Cardiac fibroblast (primary cell): ENCODE measurements around the gene HOXB1.

Experiments
- DNase-seq, 2 donors: peaks; one replicate each; pipeline versions ENCODE4 v3.0.0 to v3.0.0-alpha.2; 2010; ENCODE audit warnings: low read depth in 2 of 2
- H3K4me3 ChIP-seq, 2 donors: replicated peaks in 1 of 2; 1 replicate in 1 of 2; 2 replicates in 1 of 2; pipeline ENCODE4 v1.5.1; 2011; ENCODE audit warnings: low read depth in 2 of 2, low read length in 2 of 2, mild to moderate bottlenecking in 2 of 2, moderate library complexity in 1 of 2
- TF ChIP-seq, protein P1 (sequence below): IDR thresholded peaks from one replicate; pipeline ENCODE4 v1.5.1; 2011; ENCODE audit warnings: low read depth, mild to moderate bottlenecking, low read length, inconsistent platforms

HOXB1 gene

DNA sequence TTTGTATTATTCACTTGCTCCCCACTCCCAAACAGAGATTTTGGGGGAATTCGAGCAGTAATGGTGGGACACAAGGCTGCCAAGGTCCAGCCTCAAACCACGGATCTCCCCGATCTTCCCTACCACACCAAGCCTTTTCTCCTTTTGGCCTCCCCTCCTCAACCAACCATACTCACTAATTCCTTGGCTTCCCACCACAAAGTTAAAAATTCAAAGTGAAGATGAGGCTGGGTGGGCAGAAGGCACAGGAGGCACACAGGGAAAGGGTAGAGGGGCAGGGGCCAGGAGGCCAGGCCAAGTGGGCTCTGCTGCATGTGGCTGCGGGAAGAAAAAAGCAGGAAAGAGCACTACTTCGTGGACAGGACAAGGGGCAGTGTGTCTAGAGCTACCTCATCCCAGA, 32.1 kb upstream of the HOXB1 start:
- no peak overlapping the region for H3K4me3 ChIP-seq
- TF ChIP-seq, protein P1, sequence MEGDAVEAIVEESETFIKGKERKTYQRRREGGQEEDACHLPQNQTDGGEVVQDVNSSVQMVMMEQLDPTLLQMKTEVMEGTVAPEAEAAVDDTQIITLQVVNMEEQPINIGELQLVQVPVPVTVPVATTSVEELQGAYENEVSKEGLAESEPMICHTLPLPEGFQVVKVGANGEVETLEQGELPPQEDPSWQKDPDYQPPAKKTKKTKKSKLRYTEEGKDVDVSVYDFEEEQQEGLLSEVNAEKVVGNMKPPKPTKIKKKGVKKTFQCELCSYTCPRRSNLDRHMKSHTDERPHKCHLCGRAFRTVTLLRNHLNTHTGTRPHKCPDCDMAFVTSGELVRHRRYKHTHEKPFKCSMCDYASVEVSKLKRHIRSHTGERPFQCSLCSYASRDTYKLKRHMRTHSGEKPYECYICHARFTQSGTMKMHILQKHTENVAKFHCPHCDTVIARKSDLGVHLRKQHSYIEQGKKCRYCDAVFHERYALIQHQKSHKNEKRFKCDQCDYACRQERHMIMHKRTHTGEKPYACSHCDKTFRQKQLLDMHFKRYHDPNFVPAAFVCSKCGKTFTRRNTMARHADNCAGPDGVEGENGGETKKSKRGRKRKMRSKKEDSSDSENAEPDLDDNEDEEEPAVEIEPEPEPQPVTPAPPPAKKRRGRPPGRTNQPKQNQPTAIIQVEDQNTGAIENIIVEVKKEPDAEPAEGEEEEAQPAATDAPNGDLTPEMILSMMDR: no peak
- no peak for DNase-seq

DNA sequence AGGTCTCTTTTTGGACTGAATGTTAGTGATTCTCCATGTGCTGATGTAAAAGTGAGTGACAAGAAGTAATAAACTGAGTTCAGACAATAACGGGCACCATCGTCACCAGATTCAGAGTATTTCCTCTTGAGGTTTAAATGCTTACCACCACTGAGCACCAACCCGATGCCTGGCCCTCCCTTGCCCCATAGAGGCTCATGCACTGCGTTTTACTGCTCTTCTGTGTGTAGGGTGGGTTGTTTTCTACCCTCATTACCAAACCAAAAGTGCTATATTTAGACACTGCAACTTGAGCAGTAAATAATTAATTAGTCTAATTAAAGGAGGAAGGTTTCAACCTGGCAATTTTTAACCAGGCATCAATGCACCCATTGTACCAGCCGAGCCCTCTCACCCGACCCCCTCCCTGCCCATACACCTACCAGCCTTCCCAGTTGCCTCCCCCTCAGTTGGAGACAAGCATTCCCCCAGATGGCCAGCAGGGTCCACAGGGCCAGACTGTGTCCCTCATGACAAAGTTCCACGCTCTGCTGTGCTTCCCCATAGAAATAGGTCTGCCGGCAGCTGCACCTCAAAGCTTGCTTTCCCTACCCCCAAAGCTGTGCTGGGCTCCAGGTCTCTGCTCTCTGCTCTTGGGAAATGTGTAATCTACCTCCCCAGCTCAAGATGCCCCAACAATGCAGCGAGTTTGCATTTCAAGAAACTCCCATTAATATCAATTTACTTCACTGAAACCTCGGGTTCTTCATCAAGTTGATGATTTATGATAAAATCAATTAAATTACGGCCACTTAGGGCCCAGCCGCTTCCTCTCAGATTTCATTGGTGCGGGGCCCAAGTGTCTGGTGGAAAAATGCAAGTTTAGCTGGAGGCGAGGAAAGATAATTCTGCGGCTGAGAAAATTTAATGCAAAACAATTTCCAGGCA, 31.3 kb upstream of the HOXB1 start:
- DNase-seq: no peak
- TF ChIP-seq, protein P1: peak; percentile 42
- H3K4me3 ChIP-seq: no peak overlapping the region

DNA sequence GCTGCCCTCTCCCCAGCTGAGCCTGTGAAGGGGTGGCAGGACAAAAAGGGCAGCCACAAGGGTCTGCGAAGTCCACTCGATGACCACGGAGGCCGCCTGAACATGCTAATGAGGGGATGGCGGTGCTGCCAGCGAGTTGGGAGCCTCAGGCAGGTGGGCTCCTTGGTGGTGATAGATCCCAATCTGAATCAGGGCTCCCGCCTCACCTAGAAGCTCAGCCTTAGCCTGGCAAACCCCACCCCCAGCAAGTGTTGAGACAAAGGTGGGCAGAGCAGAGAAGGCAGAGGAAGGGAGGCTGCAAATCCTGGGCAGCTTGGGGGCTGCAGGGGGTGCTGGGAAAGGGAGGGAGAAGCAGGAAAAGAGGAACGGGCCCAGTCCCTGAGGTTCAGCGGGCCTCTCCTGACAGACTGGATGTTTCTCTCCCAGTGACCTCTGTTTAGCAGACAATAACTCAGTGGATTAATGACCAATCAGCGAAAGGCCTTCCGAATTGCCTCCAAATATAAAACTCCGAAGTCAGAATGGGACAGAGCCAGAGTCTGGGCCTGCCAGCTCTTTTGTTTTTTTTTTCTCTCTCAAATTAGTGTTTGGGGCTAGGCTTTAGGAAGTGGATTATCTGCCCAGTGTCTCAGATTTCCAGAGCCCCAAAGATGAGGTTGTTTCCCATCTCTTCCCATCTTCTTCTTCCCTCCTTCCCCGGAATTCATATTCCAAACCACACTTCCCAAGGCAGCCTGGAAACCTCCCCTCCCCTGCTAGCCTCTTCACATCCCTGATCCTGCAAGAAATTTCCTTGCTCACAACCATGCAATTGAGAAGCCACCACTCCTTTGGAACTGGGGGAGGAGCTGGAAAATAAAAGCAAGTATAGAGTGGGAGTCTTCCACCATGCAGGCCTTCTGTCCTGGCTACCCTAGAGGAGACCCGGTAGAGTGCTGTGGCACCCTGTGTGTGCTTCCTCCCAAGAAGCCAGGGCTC, 29.3 kb upstream of the HOXB1 start:
- TF ChIP-seq, protein P1: no peak
- no peak overlapping the region for H3K4me3 ChIP-seq
- no peak for DNase-seq

DNA sequence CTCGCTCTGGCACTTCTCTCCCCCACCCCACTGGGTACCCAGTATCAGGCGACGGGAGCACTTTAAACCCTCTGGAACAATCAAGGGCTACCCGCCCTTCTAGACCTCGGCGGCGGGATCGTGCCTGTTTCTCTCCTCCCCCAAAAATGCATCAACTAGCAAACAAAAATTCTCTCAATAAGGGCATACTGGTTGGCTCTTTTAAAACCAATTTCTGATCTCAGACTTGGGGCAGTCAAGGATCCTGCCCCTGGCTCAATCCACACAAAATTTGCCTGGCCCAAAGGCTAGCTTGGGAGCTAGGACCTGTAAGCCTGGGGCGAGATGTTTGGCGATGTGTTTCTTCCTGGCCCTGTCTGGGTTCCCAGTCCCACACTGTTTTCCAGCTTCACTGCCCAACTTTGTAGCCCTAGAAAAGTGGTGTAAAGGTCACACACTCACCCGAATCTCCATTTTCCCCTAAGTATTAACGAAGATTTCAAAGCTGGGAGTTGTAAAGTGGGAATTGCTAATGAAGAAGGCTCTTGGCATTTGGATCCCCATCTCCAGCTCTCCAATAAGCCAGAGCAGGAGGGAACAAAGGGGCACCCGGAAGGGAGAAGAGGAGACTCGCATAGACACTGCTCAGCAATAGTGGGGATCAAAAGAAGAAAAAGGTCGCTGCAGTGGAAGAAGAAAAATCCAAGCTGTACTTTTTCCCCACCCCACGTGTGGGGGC, 28.5 kb upstream of the HOXB1 start:
- TF ChIP-seq, protein P1: no peak
- no peak for DNase-seq
- H3K4me3 ChIP-seq: no peak overlapping the region

DNA sequence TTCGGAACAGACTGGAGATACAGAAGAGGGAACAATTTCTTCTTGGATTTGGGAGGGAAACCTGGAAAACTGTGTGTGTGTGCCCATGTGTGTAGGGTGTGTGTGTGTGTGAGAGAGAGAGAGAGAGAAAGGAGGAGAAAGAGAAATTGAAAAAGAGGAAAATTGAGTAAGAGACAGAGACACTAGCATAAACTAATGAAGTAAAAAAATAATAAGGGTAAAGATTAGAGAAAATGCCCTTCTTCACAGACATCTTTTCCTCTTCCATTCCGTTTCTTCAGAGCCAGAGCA, 28.0 kb upstream of the HOXB1 start:
- TF ChIP-seq, protein P1: no peak
- DNase-seq: no peak
- no peak overlapping the region for H3K4me3 ChIP-seq

DNA sequence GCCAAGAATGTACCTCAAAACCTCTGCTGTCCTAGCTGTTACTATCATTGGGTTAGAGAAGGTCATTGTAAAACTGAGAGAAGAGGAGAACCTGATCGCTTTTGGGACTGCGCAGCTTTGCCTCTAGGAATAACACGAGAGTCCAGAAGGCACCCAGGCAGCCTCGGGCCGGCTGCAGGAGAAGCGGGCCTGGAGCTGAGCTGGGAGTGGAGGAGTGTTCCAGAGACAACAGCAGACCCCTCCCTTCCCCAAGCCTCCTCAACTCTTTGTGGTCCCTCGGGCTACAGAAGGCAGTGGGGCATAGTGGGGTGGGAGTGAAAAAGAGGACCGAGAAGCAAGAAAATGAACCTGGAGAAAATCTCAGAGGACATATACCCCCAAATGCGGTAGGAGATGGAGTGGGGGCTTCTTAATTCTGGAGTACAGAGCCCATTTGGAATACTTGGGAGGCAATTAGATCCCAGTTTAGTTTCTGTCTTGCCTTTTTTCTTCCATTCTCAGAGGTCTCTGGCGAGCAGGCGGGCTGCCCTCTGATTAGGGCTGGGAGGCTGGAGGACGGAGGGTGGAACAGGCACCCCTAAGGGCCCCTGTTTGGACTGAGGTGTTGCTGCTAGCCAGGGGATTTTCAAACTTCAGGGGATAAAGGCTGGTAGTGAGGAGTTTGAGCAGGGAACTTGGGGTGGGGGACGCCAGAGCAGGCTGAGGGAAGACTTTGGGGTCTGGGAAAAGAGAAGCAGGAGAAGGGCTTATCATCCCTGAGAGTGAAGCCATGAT, 27.4 kb upstream of the HOXB1 start:
- no peak for DNase-seq
- H3K4me3 ChIP-seq: no peak overlapping the region
- TF ChIP-seq, protein P1: no peak
